ENCODE data around the gene SCGB2B2.
"Not testable (repeated sequence)": the region's sequence is repeated elsewhere in the genome, so short reads cannot be mapped to it uniquely, and the experiment has no call there.

Gene SCGB2B2, protein sequence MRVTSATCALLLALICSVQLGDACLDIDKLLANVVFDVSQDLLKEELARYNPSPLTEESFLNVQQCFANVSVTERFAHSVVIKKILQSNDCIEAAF

DNA sequence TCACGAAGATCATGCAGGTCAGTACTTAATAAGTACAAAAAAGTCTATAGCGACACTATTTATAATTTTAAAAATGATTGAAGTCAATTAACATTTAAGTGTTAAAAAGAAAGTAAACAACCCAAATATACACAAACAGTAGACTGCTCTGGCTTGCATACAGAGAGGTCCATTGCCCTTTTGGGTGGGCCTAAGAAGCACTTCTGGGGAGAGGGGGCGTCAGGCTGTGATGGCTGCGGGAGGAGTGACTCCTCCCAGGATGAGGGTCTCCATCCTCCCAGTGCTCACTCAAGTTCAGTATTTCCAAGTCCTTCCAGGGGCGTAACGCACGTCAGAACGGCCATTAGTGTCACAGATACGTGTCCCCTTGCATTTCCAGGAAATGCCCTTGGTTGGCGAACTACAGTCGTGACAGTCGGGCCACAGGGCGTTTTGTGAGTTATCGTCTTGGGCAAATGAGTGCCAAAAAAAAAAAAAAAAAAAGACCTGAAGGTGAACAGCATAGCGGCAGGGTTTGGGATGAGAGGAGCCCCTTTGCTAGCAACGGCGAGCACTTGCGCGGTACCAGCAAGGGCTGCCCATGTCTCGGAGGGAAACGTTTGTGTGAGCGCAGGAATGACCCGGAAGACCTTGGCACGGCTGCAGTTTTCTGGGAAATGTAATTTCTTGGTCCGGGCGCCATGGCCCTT lies at the start of gene SCGB2B2:
Gene SCGB2B2, minus strand, starts transcription at position 463 of the 689 bp plus-strand sequence. CDS start 82,596 bp downstream, outside the sequence.
- DNase-seq: peak; percentile 69 to 76 (median 74)

DNA sequence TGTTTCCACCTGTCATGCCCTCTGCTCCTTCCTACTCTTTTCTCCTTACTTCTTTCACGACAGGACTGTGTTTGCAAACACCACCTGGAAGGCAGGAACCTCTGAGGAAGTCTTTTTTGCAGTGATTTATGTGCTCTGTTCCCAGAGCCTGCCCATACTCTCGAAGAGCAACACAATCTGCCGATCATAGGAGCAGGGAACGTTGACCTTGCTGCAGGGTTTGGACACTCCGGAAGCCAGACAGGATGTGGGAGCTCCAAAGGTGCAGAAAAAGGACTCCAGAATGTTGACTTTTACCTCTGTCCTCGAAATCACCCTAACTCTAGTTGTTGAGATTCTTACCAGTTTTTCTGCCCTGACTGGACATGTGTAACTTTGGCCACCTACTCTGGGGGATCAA lies 48.4 kb upstream of the SCGB2B2 start:
- no peak for DNase-seq

DNA sequence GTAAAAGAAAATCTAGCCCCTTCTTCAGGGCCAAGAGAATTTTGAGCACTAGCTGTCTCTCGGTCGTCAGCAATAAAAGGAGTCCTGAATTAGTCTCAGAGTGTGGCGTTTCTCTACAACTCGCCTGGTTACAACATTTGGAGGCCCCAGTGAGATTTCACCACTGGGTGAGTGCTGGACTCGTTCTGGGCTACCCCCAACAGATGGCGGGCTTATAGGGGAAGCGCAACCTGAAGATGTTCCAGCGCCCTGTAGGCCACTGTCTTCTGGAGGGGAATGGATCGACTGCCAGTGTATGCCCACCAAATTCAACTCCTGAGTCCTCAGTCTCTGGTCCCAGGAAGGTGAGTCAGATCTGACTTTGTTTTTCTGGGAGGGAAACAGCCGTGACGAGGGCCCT lies 45.4 kb upstream of the SCGB2B2 start:
- no peak for DNase-seq

DNA sequence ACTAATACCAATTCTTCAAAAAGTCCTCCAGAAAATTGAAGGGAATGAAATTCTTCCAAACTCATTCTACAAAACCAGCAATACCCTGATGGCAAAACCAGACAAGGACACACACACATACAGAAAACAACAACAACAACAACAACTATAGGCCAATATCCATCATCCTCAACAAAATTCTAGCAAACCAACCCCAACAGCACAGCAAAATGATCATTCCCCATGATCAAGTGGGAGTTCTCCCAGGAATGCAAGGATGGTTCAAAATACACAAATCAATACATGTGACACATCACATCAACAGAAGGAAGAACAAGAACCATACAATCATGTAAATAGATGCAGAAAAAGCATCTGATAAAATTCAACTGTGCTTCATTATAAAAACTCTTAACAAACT lies 38.4 kb upstream of the SCGB2B2 start:
- no peak for DNase-seq

DNA sequence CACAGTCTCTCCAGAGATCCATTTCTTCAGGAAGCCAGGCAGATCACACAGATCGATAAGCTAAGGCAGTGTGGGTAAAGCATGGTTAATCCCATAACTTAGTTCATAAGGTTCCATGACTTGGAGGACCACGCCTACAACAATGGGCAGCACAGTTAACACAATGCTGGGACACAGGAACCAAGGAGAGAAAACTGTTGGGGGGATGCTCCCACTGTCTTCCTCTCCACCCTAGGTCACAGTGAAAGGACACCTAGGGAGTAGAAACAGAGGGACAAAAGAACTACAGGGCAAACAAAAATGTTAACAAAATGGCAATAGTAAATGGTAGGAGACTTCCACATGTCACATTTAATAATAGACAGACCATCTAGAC lies 36.3 kb upstream of the SCGB2B2 start:
- no peak for DNase-seq

DNA sequence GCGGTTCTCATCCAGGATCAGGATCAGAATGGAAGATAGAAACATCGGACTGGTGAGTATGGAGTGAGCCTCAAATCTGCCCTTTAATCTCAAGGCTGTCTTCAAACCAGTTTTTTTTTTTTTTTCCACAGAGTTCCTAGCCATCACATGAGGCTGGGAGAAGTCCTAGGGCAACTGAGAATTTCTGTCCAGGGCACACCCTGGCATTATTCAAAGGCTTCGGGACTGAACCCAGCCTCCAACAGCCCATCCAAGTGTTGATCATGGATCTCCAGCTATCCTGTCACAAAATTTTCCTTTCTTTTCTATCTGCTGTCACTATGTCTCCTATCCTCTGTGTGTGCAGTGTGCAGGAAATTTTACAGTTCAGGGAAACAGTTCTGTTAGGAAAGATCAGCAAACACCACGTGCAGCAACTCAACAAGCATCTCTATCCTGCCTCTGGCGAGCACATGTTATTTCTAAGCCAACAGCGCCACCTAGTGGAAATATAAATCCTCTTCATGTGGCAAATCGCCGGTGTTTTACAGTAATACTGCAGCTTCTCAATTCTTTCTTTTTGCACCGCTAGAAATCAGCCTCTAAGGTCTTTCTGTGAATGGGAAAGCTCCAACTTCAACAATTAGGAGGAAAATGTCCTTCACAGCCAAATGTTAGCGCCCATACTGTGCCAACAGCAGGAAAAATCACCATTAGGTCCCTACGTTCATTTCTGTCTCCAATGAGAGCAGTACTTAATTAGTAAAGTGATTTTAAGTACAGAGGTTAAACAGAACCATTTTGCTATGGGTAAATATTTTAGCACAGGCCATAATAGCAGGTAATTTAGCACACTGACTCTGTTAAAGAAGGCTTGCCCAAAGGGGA lies 35.7 kb upstream of the SCGB2B2 start:
- peak in 3 of 4 experiments; percentile 7 to 29 (median 21) for DNase-seq

DNA sequence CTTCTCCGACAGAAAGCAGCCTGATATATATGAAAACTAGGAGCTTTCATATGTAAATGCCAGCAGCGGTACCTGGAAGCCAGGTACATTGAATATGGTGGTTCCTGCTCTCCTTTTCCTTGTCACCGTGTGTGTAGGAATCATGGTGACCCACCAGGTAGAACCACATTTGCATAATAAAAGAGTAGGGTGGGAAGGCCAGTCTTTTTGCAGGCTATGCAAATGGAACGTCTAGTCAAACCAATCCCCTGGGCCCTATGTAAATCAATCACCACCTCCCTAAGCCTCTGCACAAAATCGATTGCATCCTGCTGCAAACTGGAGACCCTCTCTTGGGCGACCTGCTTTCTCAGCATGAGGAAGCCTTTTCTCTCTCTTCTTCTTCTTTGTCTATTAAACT lies 34.9 kb upstream of the SCGB2B2 start:
- DNase-seq: no peak

DNA sequence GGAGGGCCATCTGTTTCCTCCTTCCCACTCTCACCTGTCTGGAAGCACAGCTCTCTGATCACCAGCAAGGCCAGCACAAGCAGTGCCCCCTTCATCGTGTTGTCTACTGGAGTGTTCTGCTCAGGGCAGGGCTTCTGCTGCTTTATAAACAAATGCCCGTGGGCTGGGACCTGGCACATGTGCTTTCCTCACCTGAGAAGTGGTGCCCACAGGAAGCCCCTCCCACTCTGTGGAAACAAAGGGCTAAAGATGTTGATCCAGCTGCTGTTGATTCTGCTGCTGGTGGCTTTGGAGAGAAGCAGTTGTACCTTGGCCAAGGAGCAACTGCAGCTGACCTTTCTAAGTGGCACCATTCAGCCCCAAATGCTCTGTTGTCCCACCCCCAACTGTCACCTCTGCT lies 30.7 kb upstream of the SCGB2B2 start:
- DNase-seq: no peak

DNA sequence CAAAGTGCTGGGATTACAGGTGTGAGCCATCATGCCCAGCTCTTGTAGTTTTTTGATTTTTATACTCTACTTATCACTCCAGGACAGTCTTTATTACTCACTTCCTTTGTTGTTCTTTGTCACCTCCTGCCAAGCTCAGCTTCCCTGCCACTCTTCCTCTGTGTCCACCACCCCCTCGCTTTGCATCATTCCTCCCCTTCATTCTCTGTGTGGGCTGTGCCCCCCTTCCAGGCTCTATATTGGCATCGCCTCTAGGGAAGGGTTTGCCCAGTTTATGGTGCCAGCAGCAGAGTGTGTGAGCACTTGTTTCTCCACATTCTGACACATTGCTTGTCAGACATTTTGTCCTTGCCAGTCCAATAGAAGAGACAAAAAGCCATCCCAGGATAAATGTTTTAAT lies 15.6 kb upstream of the SCGB2B2 start:
- no peak for DNase-seq

DNA sequence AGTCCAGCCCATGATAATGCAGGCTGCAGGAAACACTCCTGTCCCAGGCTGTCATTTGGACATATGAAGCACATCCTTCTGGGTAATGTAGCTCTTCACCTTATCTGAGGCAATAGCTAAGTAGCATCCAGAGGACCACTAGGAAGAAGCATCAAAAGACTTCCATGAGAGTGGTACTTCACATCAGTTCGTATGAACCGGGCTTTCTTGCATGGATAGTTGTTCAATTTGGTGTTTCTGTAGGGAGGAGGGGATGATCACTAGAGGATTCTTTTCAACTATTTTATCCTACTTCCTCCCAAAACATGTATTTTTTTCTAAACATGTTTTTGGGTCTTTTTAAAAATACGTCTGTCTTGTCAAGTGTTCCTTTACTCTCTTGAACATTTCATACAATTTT lies 13.4 kb upstream of the SCGB2B2 start:
- no peak for DNase-seq

DNA sequence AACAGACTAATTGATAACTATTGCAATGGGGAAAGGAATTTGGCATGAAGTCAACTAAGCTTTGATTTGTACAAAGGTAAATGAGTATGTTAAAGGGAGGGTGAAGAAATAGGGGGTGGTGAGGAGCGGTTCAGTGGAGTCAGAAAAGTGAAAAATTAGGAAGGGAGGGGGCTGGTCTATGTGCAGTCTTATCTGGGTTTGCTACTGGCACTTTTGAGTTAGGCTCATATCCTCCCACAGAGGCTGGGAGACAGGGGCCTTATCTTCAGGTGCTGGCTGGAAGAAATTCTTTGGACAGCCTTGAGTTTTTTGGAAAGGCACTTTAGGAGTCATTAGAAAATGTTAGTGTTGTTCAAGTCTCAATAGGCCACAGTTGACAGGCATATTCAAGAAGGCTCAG lies 11.6 kb upstream of the SCGB2B2 start:
- no peak for DNase-seq

DNA sequence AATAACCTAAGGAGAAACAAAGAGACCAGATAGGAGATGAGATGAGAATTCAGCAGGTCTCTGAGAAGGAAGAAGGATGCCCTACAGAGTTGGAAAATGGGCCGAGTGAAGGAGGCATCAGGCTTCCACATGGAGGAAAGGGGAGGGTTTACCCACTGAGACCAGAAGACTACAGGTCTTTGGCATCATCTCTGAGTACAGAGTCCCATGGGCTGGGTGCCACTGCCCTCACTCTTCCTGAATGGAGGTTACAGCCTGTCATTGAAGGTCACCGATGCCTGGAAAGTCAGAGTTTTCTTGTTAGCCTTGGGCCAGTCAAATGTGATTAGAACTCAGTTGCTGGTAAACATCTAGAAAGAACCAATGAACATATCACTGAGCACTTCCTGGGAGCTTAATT lies 10.4 kb upstream of the SCGB2B2 start:
- DNase-seq: no peak

DNA sequence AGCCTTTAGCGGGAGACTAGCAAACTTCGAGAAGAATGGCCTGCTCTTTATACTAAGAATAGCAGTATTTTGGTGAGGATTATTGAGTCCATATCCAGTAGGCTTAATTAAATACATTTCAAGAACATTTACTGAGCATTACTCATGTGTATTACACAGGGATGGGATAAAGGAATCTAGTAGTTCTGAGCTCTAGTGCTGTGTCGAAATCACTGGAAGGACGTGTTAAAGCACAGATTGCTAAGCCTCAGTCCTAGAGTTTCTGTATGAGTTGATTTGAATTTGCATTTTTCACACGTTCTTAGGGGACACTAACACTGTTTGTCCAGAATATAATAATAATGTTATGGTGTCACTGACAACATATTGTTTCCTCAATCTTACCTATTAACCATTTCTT lies 9.5 kb upstream of the SCGB2B2 start:
- no peak for DNase-seq

DNA sequence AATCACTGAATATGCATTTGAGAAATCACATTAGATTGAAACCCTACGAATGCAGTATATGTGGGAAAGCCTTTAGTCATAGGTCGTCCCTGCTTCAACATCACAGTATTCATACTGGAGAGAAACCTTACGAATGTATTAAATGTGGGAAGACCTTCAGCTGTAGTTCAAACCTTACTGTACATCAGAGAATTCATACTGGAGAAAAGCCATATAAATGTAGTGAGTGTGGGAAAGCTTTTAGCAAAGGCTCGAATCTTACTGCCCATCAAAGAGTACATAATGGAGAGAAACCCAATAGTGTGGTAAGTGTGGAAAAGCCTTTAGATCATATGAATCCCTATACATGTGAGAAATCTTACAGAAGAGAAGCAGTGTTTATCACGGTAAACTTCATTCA lies 8.3 kb upstream of the SCGB2B2 start:
- DNase-seq: not testable (repeated sequence)

DNA sequence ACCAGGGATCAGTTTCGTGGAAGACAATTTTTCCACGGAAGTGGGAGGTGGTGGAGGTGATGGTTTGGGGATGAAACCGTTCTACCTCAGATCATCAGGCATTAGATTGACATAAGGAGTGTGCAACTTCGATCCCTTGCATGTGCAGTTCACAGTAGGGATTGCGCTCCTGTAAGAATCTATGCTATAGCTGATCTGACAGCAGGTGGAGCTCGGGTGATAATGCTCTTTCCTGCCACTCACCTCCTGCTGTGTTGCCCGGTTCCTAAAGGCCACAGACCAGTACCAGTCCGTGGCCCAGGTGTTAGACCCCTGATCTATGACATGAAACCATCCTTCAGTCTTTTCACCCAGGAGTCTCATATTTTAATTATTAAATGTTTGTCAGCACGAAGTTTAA lies 4.5 kb upstream of the SCGB2B2 start:
- no peak for DNase-seq

DNA sequence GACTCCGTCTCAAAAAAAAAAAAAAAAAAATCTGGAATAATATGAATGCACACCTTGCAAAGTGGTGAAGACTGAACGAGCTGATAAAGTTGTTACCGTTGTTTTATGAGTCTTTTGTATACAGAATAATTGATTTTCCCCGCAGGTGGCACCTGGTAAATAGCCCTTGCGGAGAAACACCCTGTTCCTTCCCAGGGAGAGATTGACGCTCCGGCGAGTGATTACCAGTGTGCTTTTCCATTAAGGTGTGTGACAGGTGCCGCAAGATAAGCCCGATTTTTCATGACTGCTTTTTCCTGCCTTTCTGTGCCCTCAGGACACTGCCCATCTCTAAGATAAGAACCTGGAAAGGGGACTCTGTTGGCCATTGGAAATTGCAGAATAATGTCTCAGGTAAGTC lies 1.5 kb upstream of the SCGB2B2 start:
- no peak for DNase-seq

DNA sequence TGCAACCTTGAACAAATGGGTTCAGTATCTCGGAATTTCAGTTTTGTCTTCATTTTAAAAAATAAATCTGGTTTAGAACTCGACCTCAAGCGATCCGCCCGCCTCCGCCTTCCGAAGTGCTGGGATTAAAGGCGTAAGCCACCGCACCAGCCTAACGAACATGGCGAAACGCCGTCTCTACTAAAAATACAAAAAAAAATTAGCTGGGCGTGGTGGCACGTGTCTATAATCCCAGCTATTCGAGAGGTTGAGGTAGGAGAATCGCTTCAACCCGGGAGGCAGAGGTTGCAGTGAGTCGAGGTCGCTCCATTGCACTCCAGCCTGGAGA lies 1.1 kb upstream of the SCGB2B2 start:
- no peak for DNase-seq

DNA sequence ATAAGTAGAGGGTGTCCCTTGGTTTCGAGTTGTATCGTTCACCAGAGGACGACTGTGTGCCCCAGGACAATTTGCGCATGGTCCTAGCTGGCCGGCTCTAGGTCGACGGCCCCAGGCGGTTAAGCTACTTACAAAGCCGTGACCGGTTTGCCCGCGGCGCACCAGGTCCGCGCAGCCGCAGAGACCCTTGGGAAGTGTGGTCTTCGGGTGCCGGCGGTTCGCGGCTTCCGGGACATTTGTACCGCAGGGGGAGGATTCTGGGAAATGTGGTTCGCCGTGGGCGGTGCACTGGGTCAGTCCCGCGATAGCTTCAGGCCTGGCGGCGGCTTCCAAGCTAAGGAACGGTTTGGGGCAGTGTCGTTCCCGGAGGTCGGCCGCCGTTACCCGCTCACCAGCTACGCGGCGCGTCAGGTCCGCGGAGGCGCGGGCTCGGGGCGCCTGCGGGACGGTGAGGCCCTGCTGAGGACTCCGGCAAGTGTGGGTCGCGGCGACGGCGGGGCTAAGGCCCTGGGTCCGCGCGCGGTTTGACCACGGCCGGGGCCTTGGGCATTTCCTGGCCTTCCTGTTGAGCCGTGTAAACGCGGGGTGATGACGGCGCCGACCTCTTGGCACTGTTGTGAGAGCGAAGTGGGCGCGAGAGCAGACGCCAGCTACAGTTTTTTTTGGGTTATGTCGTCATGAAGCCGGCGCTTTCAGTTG lies 576 bp upstream of the SCGB2B2 start, which contains the start of gene ZNF302:
Gene ZNF302, plus strand, starts transcription at position 293 of the 699 bp plus-strand sequence. CDS start 1,127 bp downstream, outside the sequence.
- DNase-seq: peak; percentile 83 to 91 (median 88)

DNA sequence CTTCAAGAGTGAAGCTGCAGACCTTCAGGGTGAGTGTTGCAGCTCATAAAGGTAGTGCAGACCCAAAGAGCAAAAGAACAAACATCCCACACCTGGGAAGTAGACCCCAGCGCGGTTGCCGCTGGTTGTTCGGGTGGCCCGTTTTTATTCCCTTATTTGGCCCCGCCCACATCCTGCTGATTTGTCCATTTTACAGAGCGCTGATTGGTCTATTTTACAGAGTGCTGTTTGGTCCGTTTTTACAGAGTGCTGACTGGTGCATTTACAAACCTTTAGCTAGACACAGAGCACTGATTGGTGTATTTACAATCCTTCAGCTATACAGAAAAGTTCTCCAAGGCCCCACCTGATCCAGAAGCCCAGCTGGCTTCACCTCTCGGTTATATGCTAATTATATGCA lies 1.0 kb downstream of the SCGB2B2 start:
- DNase-seq: no peak

DNA sequence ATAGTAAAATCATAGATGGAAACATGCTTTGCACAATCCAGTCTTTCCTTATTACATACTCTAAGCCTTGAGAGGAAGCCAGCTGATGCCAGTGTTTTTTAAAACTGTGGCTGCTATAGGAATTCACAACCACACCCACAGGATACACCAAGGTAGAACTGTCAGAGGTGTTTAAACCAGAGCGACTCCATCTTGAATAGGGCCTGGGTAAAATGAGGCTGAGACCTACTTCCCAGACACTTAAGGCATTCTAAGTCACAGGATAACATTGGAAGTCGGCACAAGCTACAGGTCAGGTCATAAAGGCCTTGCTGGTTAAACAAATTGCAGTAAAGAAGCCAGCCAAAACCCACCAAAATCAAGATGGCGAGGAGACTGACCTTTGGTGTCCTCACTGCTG lies 1.7 kb downstream of the SCGB2B2 start:
- DNase-seq: no peak

DNA sequence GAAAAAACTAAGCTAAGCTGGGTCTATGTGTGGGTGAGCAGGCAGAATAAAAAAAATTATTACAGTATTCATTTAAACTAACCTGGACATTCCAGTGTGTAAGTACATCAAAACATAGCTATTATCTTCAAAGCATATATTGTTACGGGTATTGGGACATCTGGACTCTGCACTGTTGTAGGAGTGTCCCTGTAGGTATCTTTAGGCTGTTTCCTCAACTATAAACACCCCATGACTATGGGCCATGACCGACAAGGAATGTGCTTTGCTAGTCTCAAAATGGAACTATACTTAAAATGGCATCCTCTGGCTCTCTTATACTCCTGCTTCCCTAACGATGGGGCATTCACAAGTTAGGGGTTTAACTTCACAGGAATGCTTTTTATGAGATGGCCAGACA lies 3.4 kb downstream of the SCGB2B2 start:
- no peak for DNase-seq

DNA sequence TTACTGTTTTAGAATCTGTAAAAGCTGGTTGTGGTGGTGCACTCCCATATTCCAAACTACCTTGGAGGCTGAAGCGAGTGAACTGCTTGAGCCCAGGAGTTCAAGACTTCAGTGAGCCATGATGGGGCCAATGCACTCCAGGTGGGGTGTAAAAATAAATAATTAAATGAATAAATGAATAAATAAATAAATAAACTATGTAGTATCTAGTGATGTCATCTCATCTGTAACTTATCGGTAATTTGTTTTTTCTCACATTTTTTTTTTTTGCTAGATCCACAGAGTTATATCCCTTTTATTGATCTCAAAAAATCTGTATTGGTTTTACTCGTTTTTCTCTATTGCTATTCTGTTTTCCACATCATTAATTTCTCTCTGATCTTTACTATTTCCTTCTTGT lies 5.0 kb downstream of the SCGB2B2 start:
- DNase-seq: no peak

DNA sequence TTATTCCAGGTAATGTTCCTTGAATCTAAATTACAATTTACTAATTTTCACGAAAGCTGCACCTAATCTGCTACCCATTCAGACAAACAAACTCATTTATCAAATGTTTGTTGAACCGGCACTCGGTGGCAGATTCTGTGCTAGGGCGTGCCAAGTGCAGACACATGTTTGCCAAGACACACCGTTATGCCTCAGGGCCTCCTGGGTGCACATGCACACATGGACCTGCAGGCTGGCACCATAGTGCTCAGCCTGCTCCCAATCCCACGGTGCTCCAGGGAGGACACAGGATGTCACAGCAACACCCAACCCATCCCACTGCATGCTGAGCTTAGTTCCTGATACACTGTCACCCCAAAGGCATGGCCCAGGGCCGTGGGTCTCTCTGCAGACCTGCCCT lies 7.7 kb downstream of the SCGB2B2 start:
- DNase-seq: no peak

DNA sequence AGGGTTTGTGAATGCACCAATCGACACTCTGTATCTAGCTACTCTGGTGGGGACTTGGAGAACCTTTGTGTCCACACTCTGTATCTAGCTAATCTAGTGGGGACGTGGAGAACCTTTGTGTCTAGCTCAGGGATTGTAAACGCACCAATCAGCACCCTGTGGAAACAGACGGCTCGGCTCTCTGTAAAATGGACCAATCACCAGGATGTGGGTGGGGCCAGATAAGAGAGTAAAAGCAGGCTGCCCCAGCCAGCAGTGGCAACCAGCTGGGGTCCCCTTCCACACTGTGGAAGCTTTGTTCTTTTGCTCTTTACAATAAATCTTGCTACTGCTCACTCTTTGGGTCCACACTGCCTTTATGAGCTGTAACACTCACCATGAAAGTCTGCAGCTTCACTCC lies 8.3 kb downstream of the SCGB2B2 start:
- DNase-seq: not testable (repeated sequence)

Data from activated CD4-positive, CD25-positive, alpha-beta regulatory T cell (primary cell).